Endodermal cell (in vitro differentiated cells): ENCODE measurements around the gene MYBBP1A. TPM values are rescaled to one million over a fixed set of nuclear protein-coding genes. Genes with fewer than 3 reads are reported as not detected.

Source experiments
- DNase-seq: peaks from one replicate; pipeline ENCODE4 v3.0.0-alpha.2; 2017
- H3K27ac ChIP-seq: 2 replicates; pipeline ENCODE4 v1.5.1; 2013; ENCODE audit warnings: mild to moderate bottlenecking, low read depth, low read length, moderate library complexity
- H3K27me3 ChIP-seq: 2 replicates; pipeline ENCODE4 v1.6.1; 2013; ENCODE audit warnings: mild to moderate bottlenecking, low read length, moderate library complexity; ENCODE audit not compliant: insufficient read depth, control insufficient read depth, poor library complexity, severe bottlenecking
- H3K36me3 ChIP-seq: 2 replicates; pipeline ENCODE4 v1.7.0; 2013; ENCODE audit warnings: mild to moderate bottlenecking, low read length, moderate library complexity; ENCODE audit not compliant: control insufficient read depth, insufficient read depth
- H3K4me1 ChIP-seq: one replicate; pipeline ENCODE4 v1.7.0; 2013; ENCODE audit warnings: low read length; ENCODE audit not compliant: control insufficient read depth, insufficient read depth
- H3K4me3 ChIP-seq: 2 replicates; pipeline ENCODE4 v1.5.1; 2013; ENCODE audit warnings: mild to moderate bottlenecking, low read length, moderate library complexity
- H3K9ac ChIP-seq: 2 replicates; pipeline ENCODE4 v1.6.1; 2013; ENCODE audit warnings: mild to moderate bottlenecking, low read length, moderate library complexity; ENCODE audit not compliant: poor library complexity, severe bottlenecking; ENCODE audit errors: extremely low read depth
- H3K9me3 ChIP-seq: 2 replicates; pipeline ENCODE4 v1.6.1; 2013; ENCODE audit warnings: mild to moderate bottlenecking, low read length, moderate library complexity; ENCODE audit not compliant: control insufficient read depth
- H3K27ac Mint-ChIP-seq: 2 replicates; pipeline ENCODE4 v1.8.0; 2020; ENCODE audit warnings: mixed read lengths
- H3K27me3 Mint-ChIP-seq: 2 replicates; pipeline ENCODE4 v1.8.0; 2021; ENCODE audit warnings: mild to moderate bottlenecking, mixed read lengths; ENCODE audit not compliant: insufficient read depth
- H3K36me3 Mint-ChIP-seq: 2 replicates; pipeline ENCODE4 v1.8.0; 2020; ENCODE audit warnings: low read depth, mixed read lengths
- H3K4me1 Mint-ChIP-seq: 2 replicates; pipeline ENCODE4 v1.8.0; 2020; ENCODE audit warnings: mixed read lengths
- H3K4me3 Mint-ChIP-seq: 2 replicates; pipeline ENCODE4 v1.8.0; 2020; ENCODE audit warnings: mild to moderate bottlenecking, moderate library complexity, mixed read lengths
- H3K9me3 Mint-ChIP-seq: 2 replicates; pipeline ENCODE4 v1.8.0; 2020; ENCODE audit warnings: mild to moderate bottlenecking, mixed read lengths
- CTCF ChIP-seq: fragments of 200-600 bp; sonication (generic); conservative IDR thresholded peaks from 2 replicates; pipeline ENCODE4 v1.5.0; 2021; ENCODE audit warnings: antibody characterized with exemption, mild to moderate bottlenecking
- WGBS, 2 experiments: methylation state at CpG; one replicate each; pipeline versions ENCODE4 v1.1.5 to v1.1.7; 2013; ENCODE audit warnings: missing lambda C conversion rate in 2 of 2, mixed read lengths in 1 of 2; ENCODE audit not compliant: insufficient coverage in 1 of 2, insufficient read length in 1 of 2; 5-methylcytosine and 5-hydroxymethylcytosine counted together
- total RNA-seq, 2 donors: library from RNA; stranded (reverse); fragmentation: NEBNext Ultra II Directional in 1 of 2; extraction: Animal tissue kit (Norgen Biotek cat#: 25700) in 1 of 2; gene quantifications; 2 replicates in 1 of 2; 3 replicates in 1 of 2; pipeline ENCODE4 v1.2.1, GENCODE V29; 2021

MYBBP1A gene
- total RNA-seq, 2 donors from 2014 or later: 55.6 to 70.9 TPM

DNA sequence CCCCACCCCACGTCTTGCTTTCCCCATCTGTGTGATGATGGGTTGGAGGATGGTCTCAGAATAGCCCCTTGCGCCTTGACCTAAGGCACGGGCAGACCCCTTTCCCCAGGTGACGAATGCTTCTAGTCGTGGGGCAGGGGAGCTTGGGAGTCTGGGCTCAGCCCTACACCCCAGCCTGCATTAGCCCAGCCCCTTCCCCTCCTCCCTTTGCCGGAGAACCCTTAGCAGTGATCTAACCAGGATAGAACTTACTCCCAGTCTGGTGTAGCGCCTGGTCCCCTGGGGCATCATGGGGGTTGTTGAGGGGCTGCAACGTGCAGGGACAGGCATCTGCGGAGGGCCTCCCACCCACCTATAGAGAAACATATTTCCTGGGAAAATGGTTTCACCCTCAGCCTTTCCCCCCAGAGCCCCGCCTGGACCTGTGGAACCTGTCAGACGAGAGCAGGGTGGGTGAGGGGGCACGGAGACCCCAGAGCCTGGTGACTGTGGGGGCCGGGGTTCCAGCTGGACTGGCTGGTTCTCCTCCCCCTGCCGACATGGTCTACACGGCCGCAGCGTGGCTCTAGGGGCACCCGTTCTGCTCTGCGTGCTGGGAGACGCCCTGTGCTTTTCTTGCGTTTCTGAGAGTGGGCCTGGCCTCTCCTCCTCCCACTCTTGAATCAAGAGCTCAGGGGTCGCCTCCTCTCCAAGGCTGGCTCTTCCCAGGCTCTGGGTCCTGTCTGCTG, 33.9 kb upstream of the MYBBP1A start:
- H3K4me3 ChIP-seq: no peak overlapping the region
- H3K4me1 ChIP-seq: no peaks in the 10 kb centered on the region
- Mint-ChIP-seq H3K36me3 (no peaks in the 10 kb centered on the region), H3K9me3 (no peaks in the 10 kb centered on the region), H3K4me3 (no peak overlapping the region), H3K4me1 (peaks cover 5% of the 10 kb centered on the region), H3K27me3 (peaks cover 39% of the 10 kb centered on the region), H3K27ac (no peak overlapping the region)
- no peak for TF ChIP-seq CTCF
- WGBS, 2 experiments: 84 to 86% methylated on average over 10 to 22 of the region's 22 CpGs
- no peaks in the 10 kb centered on the region for H3K36me3 ChIP-seq
- DNase-seq: no peak
- no peak overlapping the region for H3K27ac ChIP-seq
- peaks cover 32% of the 10 kb centered on the region for H3K27me3 ChIP-seq
- H3K9ac ChIP-seq: no peak overlapping the region
- H3K9me3 ChIP-seq: no peaks in the 10 kb centered on the region

DNA sequence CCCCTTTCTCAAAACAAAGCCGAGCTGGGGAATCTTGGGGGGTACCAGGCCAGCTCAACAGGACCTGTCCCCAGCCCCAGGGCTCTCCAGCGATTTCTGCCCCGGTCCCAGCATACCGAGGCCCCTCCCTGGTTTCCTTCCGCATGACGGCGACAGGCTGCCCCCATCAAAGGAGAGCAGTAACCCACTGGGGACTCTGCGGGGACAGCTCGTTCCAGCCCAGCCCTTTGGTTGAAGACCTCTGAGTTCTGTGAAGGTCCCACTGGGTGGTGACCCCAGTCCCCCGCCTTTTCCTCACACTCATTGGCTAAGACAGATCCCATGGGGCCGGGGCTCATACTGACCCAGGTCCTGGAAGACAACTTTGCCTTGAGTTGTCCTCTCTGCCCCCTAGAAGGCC, 33.2 kb upstream of the MYBBP1A start:
- H3K27me3 Mint-ChIP-seq: peaks cover 45% of the 10 kb centered on the region
- Histone ChIP-seq H3K4me1 (no peaks in the 10 kb centered on the region), H3K27ac (no peak overlapping the region), H3K9ac (no peak overlapping the region), H3K9me3 (no peaks in the 10 kb centered on the region), H3K27me3 (peaks cover 39% of the 10 kb centered on the region), H3K4me3 (no peak overlapping the region), H3K36me3 (no peaks in the 10 kb centered on the region)
- no peaks in the 10 kb centered on the region for H3K36me3 Mint-ChIP-seq
- WGBS, 2 experiments: 87 to 89% methylated on average over 8 to 11 of the region's 11 CpGs
- peak; percentile 60 for DNase-seq
- no peak for TF ChIP-seq CTCF
- peaks cover 5% of the 10 kb centered on the region for H3K4me1 Mint-ChIP-seq
- no peak overlapping the region for H3K27ac Mint-ChIP-seq
- no peaks in the 10 kb centered on the region for H3K9me3 Mint-ChIP-seq
- H3K4me3 Mint-ChIP-seq: no peak overlapping the region

- H3K4me1 ChIP-seq: no peaks in the 10 kb centered on the region
- H3K27me3 ChIP-seq: peaks cover 45% of the 10 kb centered on the region
- WGBS, 2 experiments: 85% methylated on average over 9 of the region's 9 CpGs; no CpG with 5 or more reads in 1 of the 2 experiments
- H3K9ac ChIP-seq: no peak overlapping the region
- peaks cover 51% of the 10 kb centered on the region for H3K27me3 Mint-ChIP-seq
- no peak overlapping the region for H3K4me3 Mint-ChIP-seq
- H3K9me3 ChIP-seq: no peaks in the 10 kb centered on the region
- H3K36me3 ChIP-seq: no peaks in the 10 kb centered on the region
- no peak overlapping the region for H3K27ac ChIP-seq
- H3K4me1 Mint-ChIP-seq: peaks cover 5% of the 10 kb centered on the region
- DNase-seq: no peak
- no peak overlapping the region for H3K4me3 ChIP-seq
- H3K27ac Mint-ChIP-seq: no peak overlapping the region
- no peaks in the 10 kb centered on the region for H3K9me3 Mint-ChIP-seq
- H3K36me3 Mint-ChIP-seq: no peaks in the 10 kb centered on the region
- TF ChIP-seq CTCF: no peak
Measured at GRCh38 chr17:4587803-4588202, 32.6 kb upstream of the MYBBP1A start.
